NCI-H1436 treated with DMSO at 0.1 percent for 48 hours (cell line): ENCODE measurements around the gene KRT16.
"Not testable (repeated sequence)": the region's sequence is repeated elsewhere in the genome, so short reads cannot be mapped to it uniquely, and the experiment has no call there.

ENCODE experiments used
- DNase-seq: peaks from one replicate; lab custom pipeline; 2025; lab: John Stamatoyannopoulos, UW

The KRT16 gene

DNA sequence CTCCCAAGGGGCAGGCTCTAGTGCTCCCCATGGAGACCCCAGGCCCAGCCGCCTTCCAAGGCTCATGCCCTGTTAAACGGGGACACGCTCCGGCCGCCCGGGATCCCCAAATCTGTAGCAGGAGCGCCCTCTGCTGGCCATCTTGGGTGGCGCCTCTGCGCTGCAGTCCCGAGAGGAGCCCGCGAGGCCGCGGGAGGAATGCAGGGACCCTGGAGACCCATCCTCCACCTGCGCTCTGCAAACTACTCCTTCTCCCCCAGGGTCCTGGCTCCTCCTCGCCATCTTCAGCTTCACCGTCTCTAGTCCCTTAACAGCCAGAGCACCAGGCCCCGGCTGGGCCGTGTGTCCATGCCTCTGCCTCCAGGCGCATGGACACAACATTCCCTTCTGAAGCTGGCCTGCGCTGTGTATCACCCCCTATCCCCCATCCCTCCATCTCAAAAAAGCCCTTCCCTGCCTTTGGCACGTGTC is 35.4 kb upstream of the KRT16 start:
- DNase-seq: peak; percentile 48

DNA sequence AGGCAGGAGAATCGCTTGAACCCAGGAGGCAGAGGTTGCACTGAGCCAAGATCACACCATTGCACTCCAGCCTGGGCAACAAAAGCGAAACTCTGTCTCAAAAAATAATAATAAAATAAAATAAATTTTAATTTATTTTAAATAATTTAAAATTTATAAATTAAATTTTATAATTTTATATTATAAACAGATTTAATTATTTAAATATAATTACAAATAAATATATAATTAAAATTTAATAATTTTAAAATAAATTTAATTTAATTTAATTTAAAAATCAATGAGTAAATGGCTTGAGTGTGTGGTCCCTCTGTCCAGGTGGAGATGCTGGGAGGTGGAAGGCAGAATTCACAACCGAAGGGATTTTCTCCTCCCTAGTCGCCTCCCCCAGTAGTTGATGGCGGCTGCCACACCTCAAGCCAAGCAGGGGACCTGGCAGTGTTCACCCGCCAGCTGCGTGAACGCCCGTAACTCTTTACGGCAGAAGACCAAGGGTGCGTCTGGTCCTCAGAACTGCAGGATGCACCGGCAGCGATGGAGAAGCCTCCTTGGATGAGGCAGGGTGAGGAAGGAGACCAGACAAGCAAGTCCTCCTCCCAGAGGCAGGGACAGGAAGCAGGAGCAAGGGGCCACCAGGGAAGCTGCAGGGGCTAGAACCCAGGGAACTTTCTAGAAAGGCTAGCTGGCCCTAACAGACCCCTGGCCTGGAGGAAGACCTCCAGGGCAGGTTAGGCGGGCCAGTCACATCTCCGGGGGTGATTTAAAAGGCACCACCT is 34.7 kb upstream of the KRT16 start:
- no peak for DNase-seq

DNA sequence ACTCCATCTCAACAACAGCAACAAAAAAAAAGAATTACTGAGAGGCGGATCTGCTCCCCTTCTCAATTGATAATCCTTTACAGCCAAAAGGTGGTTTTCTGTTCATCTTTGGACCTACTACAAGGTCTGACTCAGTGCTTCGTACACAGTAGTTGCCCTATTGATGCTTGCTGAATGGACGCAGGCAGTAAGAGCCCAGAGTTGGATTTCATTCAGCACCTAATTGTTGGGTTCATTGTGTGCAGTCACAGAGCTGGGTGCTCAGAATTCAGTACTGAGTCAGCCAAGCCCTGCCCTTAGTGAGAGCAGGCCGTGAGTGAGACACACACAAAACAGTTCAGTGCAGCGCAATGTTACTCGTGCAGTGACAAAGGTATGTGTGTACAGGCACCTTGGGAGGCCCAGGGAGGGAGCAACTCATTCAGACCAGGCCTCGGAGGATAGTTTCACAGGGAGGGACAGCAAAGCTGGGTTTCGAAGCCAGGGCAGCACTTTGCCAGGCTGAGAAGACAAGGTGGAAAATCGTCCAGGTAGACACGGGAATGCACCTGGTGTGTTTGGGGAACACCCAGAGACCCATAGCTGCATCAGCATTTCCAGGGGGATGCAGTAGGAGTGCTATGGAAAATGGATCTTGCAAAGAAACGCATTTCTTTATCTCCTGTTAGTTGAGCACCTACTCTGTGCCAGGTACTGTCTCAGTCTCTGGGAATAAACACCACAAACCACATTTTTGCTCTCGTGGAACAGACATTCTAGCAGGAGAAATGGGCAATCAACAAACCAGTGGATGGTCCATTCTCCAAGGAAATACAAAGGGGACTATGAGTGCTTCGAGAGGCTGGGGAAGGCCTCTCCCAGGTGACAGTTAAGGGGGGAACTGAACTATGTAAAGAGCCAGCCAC is 29.9 kb upstream of the KRT16 start:
- DNase-seq: no peak

DNA sequence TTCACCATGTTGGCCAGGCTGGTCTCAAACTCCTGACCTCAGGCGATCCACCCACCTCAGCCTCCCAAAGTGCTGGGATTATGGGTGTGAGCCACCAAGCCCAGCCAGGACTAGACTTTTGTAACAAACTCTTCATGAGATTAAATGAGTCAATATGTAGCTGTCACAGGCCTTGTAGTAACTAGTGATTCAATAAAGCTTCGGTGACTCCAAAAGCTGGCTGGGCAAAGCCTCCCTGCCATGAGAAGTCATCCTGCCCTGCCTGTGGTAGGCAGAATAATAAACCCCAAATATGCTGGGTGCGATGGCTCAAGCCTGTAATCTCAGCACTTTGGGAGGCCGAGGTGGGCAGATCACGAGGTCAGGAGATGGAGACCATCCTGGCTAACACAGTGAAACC is 28.0 kb upstream of the KRT16 start:
- not testable (repeated sequence) for DNase-seq

DNA sequence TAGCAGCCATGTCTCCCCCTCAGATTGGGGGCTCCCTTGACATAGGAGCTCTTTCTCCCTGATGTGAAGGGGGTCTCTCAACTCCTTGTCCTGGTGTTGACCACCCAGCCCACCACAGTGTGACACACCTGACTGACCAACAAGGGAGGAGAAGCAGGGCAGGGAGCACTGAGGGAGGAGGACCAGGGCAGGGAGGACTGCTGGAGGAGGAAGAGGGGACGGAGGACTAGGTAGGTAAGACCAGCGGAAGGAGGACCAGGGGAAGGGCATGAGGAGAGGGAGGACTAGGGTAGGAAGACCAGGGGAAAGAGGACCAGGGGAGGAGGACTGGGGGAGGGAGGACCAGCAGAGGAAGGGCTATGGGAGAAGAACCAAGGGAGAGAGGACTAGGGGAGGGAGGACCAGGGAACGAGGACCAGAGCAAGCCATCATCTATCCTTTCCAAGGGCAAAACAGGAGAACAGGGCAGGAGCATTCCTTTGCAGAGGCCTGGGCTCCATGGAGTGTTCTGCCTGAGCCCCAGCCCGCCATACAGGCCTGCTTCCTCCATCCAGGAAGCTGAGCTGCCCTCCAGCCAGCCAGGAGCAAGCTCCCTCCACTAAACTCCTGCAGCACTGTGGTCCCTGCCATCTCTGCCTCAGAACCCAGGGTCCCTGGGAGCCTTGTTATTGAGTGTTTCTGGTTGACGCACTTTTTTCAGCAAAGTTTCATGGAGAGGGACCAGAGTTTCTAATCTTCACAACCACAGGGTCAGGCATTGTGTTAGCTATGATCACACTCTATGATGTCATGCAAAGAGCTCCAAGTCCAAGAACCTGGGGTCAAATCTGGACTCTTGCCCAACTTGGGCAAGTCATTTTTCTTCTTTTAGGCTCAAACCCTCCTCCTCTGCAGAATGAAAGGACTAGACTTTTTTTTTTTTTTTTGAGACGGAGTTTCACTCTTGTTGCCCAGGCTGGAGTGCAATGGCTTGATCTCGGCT is 27.2 kb upstream of the KRT16 start:
- DNase-seq: no peak

DNA sequence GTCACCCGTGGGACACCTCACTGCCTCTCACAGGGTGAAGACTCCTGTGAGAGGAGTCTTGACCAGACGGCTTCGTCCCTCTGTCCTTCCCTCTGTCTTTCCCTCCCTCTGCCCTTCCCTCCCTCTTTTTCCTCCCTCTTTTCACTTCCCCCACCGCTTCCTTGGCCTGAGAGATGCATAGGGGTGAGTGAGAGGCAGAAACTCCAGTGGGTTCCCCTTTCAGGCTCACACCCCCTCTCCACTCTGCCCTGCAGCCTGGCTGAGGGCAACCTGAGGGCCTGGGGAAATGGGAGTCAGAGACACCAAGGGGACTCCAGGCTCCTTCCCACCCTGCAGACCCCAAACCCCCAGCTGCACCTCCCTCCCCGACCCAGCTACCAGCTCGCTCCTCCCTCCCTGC is 26.4 kb upstream of the KRT16 start:
- DNase-seq: no peak

DNA sequence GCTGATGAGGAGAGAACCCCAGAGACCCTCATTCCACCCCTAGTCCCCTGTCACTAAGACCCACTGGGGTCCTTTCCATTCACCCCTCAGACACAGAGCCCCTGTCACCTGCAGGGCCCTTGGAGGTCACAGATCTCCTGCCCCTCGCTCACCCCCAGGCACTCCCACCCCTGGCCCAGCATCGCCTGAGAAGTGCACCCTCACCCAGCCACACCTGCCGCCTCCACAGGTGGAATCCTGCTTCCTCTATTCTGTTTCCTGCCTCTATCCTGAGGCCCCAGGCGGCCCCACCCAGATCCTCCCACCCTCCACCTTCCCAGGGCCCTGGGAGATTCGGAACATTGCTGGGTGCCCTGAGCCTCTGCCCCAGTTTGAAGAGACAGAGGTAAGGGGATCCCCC is 25.6 kb upstream of the KRT16 start:
- DNase-seq: no peak

DNA sequence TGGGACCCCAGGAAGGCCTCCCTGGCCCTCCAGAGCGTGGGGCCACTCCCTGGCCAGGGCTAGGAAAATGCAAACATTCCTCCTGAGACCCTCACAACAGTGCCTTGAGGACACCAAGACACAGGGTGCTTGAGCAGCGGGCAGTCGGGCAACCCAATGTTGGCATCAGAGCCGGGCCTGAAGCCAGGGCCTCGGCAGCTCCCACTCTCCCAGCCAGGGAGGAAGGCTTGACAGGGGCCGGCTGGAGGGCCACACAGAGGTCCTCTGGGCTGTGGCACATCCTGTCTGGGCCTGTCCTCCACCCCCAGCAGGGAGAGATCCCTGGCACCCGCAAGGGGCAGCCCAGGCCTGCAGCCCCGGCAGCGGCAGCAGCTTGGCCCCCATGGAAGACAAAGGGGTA is 24.1 kb upstream of the KRT16 start:
- DNase-seq: no peak

DNA sequence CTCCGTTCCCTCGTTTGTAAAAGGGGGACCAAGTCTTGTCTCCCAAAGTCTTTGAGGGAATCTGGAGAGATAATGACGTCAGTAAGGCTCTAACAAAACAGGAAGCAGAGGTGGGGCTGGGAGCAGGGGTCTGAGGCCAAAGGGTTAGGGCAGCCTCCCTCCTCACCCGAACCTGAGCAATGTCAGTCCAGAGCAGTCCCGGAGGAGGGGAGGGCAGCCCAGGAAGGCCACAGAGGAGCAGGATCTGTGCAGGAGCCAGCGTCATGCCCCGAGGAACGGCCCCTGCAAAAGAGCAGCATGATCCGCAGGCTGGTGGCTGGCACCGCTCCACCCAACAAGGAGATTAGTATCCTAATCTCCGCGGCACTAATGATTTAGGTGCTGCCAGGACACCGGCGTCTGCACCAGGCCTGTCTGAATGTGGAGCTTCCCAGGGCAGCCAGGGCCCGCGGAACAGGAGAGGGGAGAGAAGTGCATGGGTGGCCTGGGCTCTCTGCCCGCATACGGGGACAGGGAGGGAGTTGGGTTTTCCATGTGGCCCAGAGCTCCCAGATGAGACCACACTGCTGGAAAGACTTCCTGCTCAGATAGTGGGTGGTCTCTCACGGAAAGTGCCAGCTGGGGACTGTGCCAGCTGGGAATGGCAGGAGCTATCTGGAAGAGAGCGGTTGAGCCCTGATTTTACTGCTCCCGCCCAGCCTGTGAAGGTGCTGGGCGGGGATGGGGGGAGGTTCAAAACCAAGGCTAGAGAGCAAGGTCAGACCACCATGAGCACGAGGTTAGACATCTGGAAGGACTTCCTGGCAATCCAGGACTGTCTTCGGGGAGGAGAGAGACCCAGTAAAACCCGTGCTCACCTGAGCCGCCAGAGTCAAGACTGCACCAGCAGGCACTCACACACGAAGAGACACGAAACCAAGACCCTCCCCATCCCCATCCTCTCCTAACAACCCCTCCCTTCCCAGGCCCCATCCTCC is 22.8 kb upstream of the KRT16 start:
- DNase-seq: no peak

DNA sequence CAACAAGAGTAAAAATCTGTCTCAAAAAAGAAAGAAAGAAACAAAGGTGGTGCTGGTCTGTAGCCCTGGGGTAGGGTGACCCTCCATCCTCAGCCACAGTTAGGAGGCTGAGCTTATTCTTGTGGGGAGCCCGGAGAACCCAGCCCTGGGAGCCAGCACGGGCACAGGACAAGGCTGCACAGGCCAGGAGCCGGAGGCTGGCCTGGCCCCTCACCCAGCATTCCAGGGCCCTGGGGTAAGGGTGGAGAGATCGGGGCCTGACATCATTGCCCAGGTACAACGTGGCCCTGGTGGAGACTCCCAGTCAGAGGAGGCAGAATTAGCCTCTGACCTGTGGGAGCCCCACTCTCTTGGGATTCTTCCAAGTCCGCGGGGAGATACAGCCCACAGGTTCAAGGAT is 22.1 kb upstream of the KRT16 start:
- no peak for DNase-seq

DNA sequence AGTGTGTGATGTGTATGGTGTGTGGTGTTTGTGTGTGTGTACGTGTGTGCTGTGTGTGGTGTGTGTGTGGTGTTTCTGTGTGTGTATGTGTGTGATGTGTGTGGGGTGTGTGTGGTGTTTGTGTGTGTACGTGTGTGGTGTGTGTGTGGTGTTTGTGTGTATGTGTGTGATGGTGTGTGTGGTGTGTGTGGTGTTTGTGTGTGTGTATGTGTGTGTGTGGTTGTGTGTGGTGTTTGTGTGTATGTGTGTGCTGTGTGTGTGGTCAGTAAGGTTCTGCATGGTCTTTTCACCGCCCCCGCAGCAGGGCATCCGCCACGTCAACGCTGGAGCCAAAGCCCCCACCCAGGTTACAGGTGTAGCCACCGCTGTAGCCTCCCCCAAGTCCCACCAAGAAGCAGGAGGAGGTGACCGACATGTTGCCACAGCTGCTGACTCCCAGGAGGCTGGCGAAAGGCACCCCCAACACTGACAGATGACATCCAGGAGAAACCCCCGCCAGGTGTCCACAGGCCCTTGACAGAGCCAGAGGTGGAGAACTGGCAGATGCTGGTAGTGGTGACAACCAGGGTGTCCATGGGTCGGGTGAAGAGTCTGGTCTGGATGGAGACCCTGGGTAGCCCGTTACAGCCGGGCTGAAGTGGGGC is 21.1 kb upstream of the KRT16 start:
- no peak for DNase-seq

DNA sequence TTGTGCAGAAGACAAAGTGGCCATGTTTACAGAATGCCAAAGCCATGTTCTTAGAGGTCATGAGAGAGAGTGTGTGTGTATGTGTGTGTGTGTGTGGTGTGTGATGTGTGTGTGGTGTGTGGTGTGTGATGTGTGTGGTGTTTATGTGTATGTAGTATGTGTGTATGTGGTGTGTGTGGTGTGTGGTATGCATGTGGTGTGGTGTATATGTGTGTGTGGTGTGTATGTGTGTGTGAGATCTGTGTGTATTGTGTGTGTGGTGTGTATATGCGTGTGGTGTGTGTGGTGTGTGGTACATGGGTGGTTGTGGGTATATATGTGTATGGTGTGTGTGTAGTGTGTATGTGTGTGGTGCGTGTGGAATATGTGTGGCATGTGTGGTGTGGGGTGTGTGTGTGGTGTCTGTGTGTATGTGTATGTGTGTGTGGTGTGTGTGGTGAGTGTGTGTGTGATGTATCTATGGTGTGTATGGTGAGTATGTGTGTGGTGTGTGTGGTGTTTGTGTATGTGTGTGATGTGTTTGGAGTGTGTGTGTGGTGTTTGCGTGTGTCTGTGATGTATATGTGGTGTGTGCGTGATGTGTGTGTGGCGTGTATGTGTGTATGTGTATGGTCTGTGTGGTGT is 20.0 kb upstream of the KRT16 start:
- no peak for DNase-seq

DNA sequence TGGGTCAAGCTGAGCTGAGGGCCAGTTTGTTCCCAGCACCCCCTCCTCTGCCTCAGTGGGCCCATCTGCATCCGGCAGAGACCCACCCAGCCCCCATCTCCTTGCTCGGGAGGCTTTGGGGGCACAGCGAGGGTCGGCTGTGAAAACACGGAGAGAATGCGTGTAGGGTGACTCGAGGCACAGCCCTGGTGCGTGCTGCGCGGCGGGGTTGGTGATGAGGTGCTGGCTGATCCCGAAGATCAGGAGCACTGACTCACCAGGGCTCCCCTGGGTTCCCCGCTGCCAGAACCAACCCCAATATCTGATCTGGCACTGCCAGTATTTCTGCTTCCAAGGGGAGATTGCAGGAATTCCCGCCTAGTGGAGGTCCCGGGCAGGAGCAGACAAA is 19.3 kb upstream of the KRT16 start:
- no peak for DNase-seq

DNA sequence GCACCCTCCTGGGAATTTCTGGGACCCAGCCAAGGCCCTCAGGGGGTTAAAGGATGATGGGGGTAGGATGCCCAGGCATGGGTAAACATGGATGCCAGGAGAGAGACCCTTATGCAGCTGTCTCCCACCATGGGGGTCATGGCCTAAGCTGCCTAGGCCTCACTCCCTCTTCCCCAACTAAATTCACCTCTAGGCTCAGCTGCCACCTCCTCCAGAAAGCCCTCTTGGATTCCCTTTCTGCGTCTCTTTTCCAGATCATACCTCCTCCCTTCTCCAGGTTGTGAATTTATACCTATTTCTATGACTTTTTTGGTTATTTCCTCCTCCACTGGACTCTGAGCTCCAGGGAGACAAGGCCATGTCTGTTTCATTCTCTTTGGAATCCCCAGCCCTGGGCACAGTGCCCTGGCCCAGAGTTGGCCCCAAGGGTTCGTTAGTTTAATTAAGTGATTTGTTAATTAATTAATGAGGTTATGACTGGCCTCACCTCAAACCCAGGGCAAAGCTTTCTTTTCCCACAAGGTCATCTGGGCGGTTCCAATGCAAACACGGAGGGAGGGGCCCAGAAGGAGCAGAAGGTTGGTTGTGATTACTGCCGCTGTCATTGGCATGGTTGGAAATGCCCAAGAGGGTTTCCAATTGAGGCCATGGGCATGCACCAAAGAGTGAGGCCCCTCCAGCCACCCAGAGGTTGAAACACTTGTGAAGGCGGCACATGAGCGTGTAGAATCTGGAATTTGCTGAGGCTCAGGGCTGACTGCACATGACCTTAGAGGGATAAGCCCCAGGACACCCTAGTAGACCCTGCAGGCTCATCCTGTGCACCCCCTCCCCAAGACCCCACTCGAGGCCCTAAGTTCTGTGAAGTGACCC is 18.7 kb upstream of the KRT16 start:
- no peak for DNase-seq

DNA sequence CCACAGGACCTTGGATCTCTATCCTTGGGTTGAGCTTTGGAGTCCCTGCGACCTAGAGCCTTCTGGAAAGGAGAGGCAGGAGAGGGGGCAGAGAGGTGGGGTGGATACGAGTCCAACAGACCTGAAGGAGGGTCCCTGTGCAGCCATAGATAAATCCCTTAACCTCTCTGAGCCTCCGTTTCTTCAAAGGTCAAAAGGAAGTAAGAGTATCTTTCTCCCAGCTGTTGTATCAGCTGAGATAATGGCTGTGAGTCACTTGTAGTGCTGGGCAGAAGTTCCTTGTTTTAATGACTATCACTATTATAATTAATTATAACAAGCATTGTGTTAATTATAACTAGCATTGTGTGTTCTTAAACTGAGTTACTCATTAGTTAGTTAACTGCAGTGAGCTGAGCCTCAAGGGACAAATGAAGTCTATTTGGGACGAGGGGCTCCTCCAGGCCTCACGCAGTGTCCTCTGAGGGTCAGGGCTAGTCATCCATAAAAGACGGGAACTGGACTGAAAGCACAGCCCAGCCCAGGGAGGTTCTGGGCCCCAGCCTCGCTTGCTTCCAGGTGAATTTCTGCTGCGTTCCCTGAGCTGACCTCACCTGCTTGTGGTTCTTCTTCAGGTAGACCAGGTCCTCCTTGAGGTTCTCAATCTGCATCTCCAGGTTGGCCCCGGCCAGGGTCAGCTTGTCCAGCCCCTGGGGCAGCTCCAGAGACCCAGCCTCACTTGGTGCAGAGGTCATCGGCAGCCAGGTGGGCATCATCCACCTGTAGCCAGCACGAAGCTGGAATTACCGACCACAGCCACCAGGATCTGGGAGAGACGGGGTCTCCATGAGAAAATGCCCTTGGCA is 17.5 kb upstream of the KRT16 start:
- DNase-seq: no peak

DNA sequence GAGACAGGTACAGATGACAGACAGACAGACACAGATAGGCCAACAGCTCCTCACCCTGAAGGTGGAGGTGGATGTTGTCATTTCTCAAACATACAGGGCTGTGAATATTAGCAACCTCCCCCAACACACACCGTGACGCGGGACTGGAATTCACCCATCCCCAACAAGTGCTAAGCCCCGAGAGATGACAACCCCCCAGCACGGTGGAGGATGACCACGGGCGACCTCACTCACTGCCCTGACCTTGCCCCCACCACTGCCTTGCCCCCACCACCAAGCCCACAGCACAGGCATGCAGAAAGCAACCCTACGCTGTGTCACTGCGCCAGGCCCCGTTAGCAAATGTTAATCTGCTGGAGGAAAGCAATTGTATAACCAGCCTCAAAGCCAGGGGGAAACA is 16.7 kb upstream of the KRT16 start:
- DNase-seq: no peak

DNA sequence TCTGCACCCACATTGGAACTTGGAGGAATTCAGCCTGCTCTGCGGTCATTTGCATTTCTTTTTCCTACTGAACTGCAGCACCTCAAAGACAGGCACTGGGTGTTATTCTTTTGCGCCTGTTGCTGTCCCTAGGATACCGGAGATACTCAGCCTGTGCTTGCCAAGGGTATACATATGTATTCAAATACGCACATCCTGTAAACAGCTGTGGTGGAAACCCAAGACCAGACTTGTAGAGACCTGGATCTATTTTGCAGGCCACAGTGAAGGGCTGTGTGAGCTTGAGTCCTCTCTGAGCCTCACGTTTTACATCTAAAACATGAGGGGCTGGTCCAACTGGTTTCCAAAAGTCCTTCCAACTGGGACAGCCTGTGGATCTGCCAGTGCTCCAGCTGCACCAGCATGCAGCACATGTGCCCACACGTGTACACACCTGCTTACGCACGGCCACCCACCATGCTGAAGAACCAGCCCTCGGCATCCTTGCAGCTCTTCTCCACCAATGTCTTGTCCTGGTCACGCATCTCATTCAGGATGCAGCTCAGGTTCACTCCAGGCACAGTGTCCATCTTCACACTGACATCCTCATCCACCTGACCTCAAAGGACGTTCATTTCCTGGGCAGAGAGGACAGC is 16.2 kb upstream of the KRT16 start:
- DNase-seq: not testable (repeated sequence)

DNA sequence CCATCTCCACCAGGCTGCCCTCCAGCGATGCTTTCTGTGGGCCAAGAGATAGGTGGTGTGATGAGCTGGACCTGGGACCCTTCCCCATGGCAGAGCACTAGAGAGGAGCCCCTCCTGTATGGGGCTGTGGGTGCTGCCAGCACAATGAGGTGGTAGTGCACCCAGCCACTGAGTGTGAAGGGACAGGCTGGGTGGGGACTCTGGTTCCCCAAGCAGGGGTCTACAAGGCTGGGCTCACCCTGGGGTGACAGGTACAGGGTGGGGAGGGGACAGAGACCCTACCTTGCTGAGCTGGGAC is 15.5 kb upstream of the KRT16 start:
- DNase-seq: not testable (repeated sequence)
